MM.1S (cell line): Measurements from ENCODE around the gene TMEM198.

Experiments used
- DNase-seq: peaks from one replicate; pipeline ENCODE4 v3.0.0-alpha.2; 2015
- H2AFZ ChIP-seq: fragments of 300-600 bp; sonication (generic); 2 replicates; pipeline ENCODE4 v1.6.0; 2016; ENCODE audit warnings: antibody characterized with exemption, low read length
- H3F3A ChIP-seq: fragments of 300-600 bp; sonication (generic); 2 replicates; pipeline ENCODE4 v1.6.1; 2016; ENCODE audit warnings: mild to moderate bottlenecking, antibody characterized with exemption, low read length, moderate library complexity, mixed read lengths; ENCODE audit not compliant: insufficient read depth
- H3K27ac ChIP-seq: fragments of 300-600 bp; sonication (generic); 2 replicates; pipeline ENCODE4 v1.5.1; 2016; ENCODE audit warnings: mild to moderate bottlenecking, low read length
- H3K27me3 ChIP-seq: fragments of 300-600 bp; sonication (generic); replicated peaks from 2 replicates; pipeline ENCODE4 v1.6.0; 2016; ENCODE audit warnings: low read length; ENCODE audit not compliant: insufficient read depth
- H3K36me3 ChIP-seq: fragments of 300-600 bp; sonication (generic); replicated peaks from 2 replicates; pipeline ENCODE4 v1.6.1; 2016; ENCODE audit warnings: mild to moderate bottlenecking, low read length, mixed read lengths; ENCODE audit not compliant: insufficient read depth
- H3K4me1 ChIP-seq: fragments of 300-600 bp; sonication (generic); 2 replicates; pipeline ENCODE4 v1.6.1; 2016; ENCODE audit warnings: low read length, mixed read lengths
- H3K4me2 ChIP-seq: fragments of 300-600 bp; sonication (generic); 2 replicates; pipeline ENCODE4 v1.6.0; 2016; ENCODE audit warnings: low read depth, low read length
- H3K4me3 ChIP-seq: fragments of 300-600 bp; sonication (generic); 2 replicates; pipeline ENCODE4 v1.5.1; 2016; ENCODE audit warnings: low read length, mixed read lengths
- H3K79me2 ChIP-seq: fragments of 300-600 bp; sonication (generic); 2 replicates; pipeline ENCODE4 v1.6.1; 2016; ENCODE audit warnings: mixed run types, low read length, mixed read lengths
- H3K9ac ChIP-seq: fragments of 300-600 bp; sonication (generic); 2 replicates; pipeline ENCODE4 v1.6.1; 2016; ENCODE audit warnings: low read length, mixed read lengths
- H3K9me2 ChIP-seq: fragments of 300-600 bp; sonication (generic); replicated peaks from 2 replicates; pipeline ENCODE4 v1.6.1; 2016; ENCODE audit warnings: mild to moderate bottlenecking, low read length, mixed read lengths; ENCODE audit not compliant: insufficient read depth
- H3K9me3 ChIP-seq: fragments of 300-600 bp; sonication (generic); replicated peaks from 2 replicates; pipeline ENCODE4 v1.6.1; 2016; ENCODE audit warnings: mild to moderate bottlenecking, low read length, mixed read lengths; ENCODE audit not compliant: insufficient read depth
- H4K20me1 ChIP-seq: fragments of 300-600 bp; sonication (generic); 2 replicates; pipeline ENCODE4 v1.6.1; 2016; ENCODE audit warnings: mild to moderate bottlenecking, low read length, moderate library complexity, mixed read lengths; ENCODE audit not compliant: insufficient read depth
- CTCF ChIP-seq: fragments of 300-600 bp; sonication (generic); IDR thresholded peaks from 2 replicates; pipeline ENCODE4 v1.5.1; 2016; ENCODE audit warnings: antibody characterized with exemption, low read length, mixed read lengths
- EZH2 ChIP-seq: fragments of 300-600 bp; sonication (generic); optimal IDR thresholded peaks from 2 replicates; pipeline ENCODE3; 2017; ENCODE audit warnings: low read depth, mild to moderate bottlenecking, antibody characterized with exemption, low read length, mixed read lengths
- EZH2phosphoT487 ChIP-seq: fragments of 300-600 bp; sonication (generic); IDR thresholded peaks from 2 replicates; pipeline ENCODE4 v1.6.1; 2018; ENCODE audit warnings: antibody characterized with exemption, low read length

TMEM198 gene

GRCh38 chr2:219500135-219500534, 43.7 kb upstream of the TMEM198 start:
- no peak for DNase-seq

GRCh38 chr2:219501849-219502248, 42.0 kb upstream of the TMEM198 start:
- no peaks in the 10 kb centered on the region for H3K9me3 ChIP-seq
- no peak overlapping the region for H2AFZ ChIP-seq
- H3K36me3 ChIP-seq: no peaks in the 10 kb centered on the region
- no peak overlapping the region for H3K4me3 ChIP-seq
- TF ChIP-seq EZH2 (no peak), EZH2phosphoT487 (no peak), CTCF (no peak)
- no peak for DNase-seq
- H3F3A ChIP-seq: no peaks in the 10 kb centered on the region
- peaks cover 11% of the 10 kb centered on the region for H3K4me1 ChIP-seq
- H3K9me2 ChIP-seq: no peaks in the 10 kb centered on the region
- H3K27ac ChIP-seq: no peak overlapping the region
- H3K9ac ChIP-seq: no peak overlapping the region
- H3K79me2 ChIP-seq: peaks cover 13% of the 10 kb centered on the region
- peaks cover 9% of the 10 kb centered on the region for H3K27me3 ChIP-seq
- H3K4me2 ChIP-seq: no peak overlapping the region
- H4K20me1 ChIP-seq: no peaks in the 10 kb centered on the region

More at GRCh38 chr2:219500135-219500534, 43.7 kb upstream of the TMEM198 start:
- H3K27ac ChIP-seq: no peak overlapping the region
- no peak overlapping the region for H2AFZ ChIP-seq
- peaks cover 23% of the 10 kb centered on the region for H3K27me3 ChIP-seq
- H3F3A ChIP-seq: no peaks in the 10 kb centered on the region
- H3K9me2 ChIP-seq: no peaks in the 10 kb centered on the region
- H3K4me3 ChIP-seq: no peak overlapping the region
- H3K36me3 ChIP-seq: no peaks in the 10 kb centered on the region
- peaks cover 13% of the 10 kb centered on the region for H3K79me2 ChIP-seq
- no peaks in the 10 kb centered on the region for H4K20me1 ChIP-seq
- H3K9me3 ChIP-seq: no peaks in the 10 kb centered on the region
- TF ChIP-seq EZH2phosphoT487 (no peak), CTCF (peak; percentile 25; the same call in 1 of the 2 replicates)
- H3K4me2 ChIP-seq: no peak overlapping the region
- peaks cover 11% of the 10 kb centered on the region for H3K4me1 ChIP-seq
- H3K9ac ChIP-seq: no peak overlapping the region

GRCh38 chr2:219502618-219503017, 41.2 kb upstream of the TMEM198 start:
- no peak overlapping the region for H3K4me2 ChIP-seq
- no peaks in the 10 kb centered on the region for H3K9me2 ChIP-seq
- no peaks in the 10 kb centered on the region for H3K36me3 ChIP-seq
- H3K4me3 ChIP-seq: no peak overlapping the region
- no peak overlapping the region for H3K9ac ChIP-seq
- no peaks in the 10 kb centered on the region for H4K20me1 ChIP-seq
- H3K27me3 ChIP-seq: peaks cover 1% of the 10 kb centered on the region
- H3K9me3 ChIP-seq: no peaks in the 10 kb centered on the region
- DNase-seq: no peak
- no peak overlapping the region for H2AFZ ChIP-seq
- H3K79me2 ChIP-seq: peaks cover 13% of the 10 kb centered on the region
- no peaks in the 10 kb centered on the region for H3F3A ChIP-seq
- no peak overlapping the region for H3K27ac ChIP-seq
- H3K4me1 ChIP-seq: peaks cover 11% of the 10 kb centered on the region
- TF ChIP-seq EZH2phosphoT487 (no peak), EZH2 (no peak), CTCF (no peak)
